ENCODE results near the gene OGA.
A peak's percentile ranks its signal among the peaks of the same experiment; 100 is the strongest.

The OGA gene

GRCh38 chr10:101779544-101780186 lies 38.6 kb downstream of the OGA start (continued):
- TF ChIP-seq ZNF148 (tag by site-specific recombination; IDR thresholded peaks at IDR 0.05; ENCODE audit: borderline replicate concordance) = no peak
- TF ChIP-seq ZEB2 (tag by site-specific recombination; IDR thresholded peaks at IDR 0.05) = peak; percentile 67
- TF ChIP-seq ZNF391 (tag by site-specific recombination; IDR thresholded peaks at IDR 0.05; ENCODE audit: borderline replicate concordance, low read depth) = peak; percentile 31; the same call in 1 of the 2 replicates
- no peak for TF ChIP-seq HOXA7 (CRISPR knock-in tag; IDR thresholded peaks at IDR 0.05; ENCODE audit: borderline replicate concordance)
- TF ChIP-seq ZNF610 (tag by site-specific recombination; IDR thresholded peaks at IDR 0.05; ENCODE audit: borderline replicate concordance) = peak; percentile 86
- TF ChIP-seq ZNF510 (tag by site-specific recombination; IDR thresholded peaks at IDR 0.05; ENCODE audit: insufficient replicate concordance) = no peak
- TF ChIP-seq SP3 (tag by site-specific recombination; IDR thresholded peaks at IDR 0.05) = no peak
- peak; percentile 36; the same call in 1 of the 2 replicates for TF ChIP-seq ZNF10 (tag by site-specific recombination; IDR thresholded peaks at IDR 0.05)
- TF ChIP-seq ZBTB11 (tag by site-specific recombination; conservative IDR thresholded peaks at IDR 0.05; ENCODE audit: low read depth) = no peak; the same call in 1 of the 2 replicates
- TF ChIP-seq SP7 (tag by site-specific recombination; IDR thresholded peaks at IDR 0.05) = peak; percentile 35
- TF ChIP-seq ZBTB1 (tag by site-specific recombination; IDR thresholded peaks at IDR 0.05) = no peak
- TF ChIP-seq ZXDB (tag by site-specific recombination; IDR thresholded peaks at IDR 0.05) = peak; percentile 32; the same call in 1 of the 2 replicates
- TF ChIP-seq ZNF692 (tag by site-specific recombination; IDR thresholded peaks at IDR 0.05) = peak; percentile 71
- no peak for TF ChIP-seq ZFP41 (tag by site-specific recombination; IDR thresholded peaks at IDR 0.05; ENCODE audit: borderline replicate concordance)
- peak; percentile 91 for TF ChIP-seq ZBTB8A (tag by site-specific recombination; IDR thresholded peaks at IDR 0.05)
- no peak for TF ChIP-seq PRDM2 (tag by site-specific recombination; IDR thresholded peaks at IDR 0.05; ENCODE audit: borderline replicate concordance)
- TF ChIP-seq HOXD13 (CRISPR knock-in tag; IDR thresholded peaks at IDR 0.05; ENCODE audit: borderline replicate concordance) = no peak
- no peak for TF ChIP-seq ZNF37A (tag by site-specific recombination; IDR thresholded peaks at IDR 0.05)
- TF ChIP-seq ZNF433 (tag by site-specific recombination; IDR thresholded peaks at IDR 0.05; ENCODE audit: low read depth) = no peak
- TF ChIP-seq ZNF24 (tag by site-specific recombination; IDR thresholded peaks at IDR 0.05) = peak; percentile 78; the same call in 1 of the 2 replicates
- TF ChIP-seq, protein P1, sequence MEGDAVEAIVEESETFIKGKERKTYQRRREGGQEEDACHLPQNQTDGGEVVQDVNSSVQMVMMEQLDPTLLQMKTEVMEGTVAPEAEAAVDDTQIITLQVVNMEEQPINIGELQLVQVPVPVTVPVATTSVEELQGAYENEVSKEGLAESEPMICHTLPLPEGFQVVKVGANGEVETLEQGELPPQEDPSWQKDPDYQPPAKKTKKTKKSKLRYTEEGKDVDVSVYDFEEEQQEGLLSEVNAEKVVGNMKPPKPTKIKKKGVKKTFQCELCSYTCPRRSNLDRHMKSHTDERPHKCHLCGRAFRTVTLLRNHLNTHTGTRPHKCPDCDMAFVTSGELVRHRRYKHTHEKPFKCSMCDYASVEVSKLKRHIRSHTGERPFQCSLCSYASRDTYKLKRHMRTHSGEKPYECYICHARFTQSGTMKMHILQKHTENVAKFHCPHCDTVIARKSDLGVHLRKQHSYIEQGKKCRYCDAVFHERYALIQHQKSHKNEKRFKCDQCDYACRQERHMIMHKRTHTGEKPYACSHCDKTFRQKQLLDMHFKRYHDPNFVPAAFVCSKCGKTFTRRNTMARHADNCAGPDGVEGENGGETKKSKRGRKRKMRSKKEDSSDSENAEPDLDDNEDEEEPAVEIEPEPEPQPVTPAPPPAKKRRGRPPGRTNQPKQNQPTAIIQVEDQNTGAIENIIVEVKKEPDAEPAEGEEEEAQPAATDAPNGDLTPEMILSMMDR (tag by site-specific recombination; IDR thresholded peaks at IDR 0.05) = peak; percentile 93
